Iris pigment epithelial cell (primary cell): ENCODE data around the gene SNX32.

Experiments used
- DNase-seq: peaks from one replicate; pipeline ENCODE4 v3.0.0-alpha.2; 2011; ENCODE audit warnings: low read depth

SNX32 gene

GRCh38 chr11:65868907-65869306 lies 35.1 kb downstream of the SNX32 start:
- DNase-seq, result no peak

- DNase-seq, result no peak
Measured at GRCh38 chr11:65869643-65870306, 36.0 kb downstream of the SNX32 start.

GRCh38 chr11:65870307-65870658 lies 36.5 kb downstream of the SNX32 start:
- no peak for DNase-seq

DNA sequence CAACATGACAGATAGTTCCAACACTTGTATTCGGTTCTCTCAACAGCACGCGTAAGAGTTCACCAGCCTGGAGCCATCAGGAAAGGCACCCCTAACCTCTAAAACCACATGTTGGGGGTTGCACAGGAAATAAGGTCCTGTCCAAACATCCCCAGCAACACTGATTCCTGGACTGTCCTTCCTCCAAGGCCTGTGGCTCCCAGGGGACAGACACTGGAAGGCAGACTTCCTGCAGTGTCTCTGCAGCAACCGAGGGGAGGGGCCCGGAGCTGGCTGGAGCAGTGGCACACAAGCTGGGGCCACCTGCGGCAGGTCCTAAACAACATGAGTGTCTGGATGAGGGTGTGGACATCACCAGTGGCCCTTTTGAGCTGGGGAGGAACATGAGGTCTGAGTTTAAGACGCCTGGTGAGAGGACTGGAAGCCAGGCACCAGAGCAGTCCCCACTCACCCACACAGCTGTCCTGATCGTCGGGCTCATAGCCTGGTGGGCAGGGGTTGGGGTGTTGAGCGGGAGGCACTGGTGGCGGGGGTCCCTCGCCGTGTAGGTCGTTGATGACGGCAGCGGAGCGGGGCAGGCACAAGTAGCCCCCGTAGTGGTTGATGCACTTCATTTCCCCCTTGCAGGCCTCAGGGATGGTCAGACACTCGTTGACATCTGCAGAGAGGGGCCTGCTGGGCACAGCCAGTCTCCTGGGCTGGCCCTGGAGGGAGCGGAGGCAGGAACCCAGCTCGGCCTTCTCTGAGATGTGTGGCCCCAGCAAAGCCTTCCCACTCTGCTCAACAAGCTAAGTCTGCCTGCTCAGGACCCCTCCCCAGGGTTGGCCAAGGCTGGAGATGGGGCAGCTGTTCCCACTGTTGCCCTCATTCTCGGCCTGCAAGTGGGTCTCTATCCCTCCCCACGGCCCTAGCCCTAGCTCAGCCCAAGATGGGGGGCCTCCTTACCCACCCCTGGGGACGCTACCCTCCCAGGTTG lies 37.2 kb downstream of the SNX32 start:
- no peak for DNase-seq

GRCh38 chr11:65871811-65872548 lies 38.2 kb downstream of the SNX32 start:
- DNase-seq, result peak; percentile 54

- DNase-seq, result peak; percentile 38
Measured at GRCh38 chr11:65872586-65873317, 39.0 kb downstream of the SNX32 start, which contains the start of gene EFEMP2. Gene EFEMP2, minus strand, starts transcription at chr11:65872800. Its CDS starts 446 bp downstream, at chr11:65872354.

GRCh38 chr11:65873318-65874156 lies 39.8 kb downstream of the SNX32 start:
- peak; percentile 91 for DNase-seq

GRCh38 chr11:65879617-65880016 lies 45.9 kb downstream of the SNX32 start, which contains the start of gene CTSW:
Gene CTSW, plus strand, starts transcription at chr11:65879837. Its CDS starts 18 bp downstream, at chr11:65879855.
- DNase-seq, result no peak

DNA sequence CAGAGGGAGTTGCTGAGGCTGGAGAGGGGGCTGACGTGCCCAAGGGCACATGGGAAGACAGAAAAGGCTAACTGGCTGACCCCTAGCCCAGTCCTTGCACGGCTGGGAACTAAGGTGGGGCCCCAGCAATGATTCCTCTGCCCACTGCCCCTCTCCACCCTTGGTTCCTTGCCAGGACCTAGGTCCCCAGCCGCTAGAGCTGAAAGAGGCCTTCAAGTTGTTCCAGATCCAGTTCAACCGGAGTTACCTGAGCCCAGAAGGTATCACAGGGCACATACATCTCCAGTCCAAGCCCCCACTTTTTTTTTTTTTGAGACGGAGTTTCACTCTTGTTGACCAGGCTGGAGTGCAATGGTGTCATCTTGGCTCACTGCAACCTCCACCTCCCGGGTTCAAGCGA lies 46.3 kb downstream of the SNX32 start:
- no peak for DNase-seq

- no peak for DNase-seq
Measured at GRCh38 chr11:65880844-65881421, 47.2 kb downstream of the SNX32 start.

DNA sequence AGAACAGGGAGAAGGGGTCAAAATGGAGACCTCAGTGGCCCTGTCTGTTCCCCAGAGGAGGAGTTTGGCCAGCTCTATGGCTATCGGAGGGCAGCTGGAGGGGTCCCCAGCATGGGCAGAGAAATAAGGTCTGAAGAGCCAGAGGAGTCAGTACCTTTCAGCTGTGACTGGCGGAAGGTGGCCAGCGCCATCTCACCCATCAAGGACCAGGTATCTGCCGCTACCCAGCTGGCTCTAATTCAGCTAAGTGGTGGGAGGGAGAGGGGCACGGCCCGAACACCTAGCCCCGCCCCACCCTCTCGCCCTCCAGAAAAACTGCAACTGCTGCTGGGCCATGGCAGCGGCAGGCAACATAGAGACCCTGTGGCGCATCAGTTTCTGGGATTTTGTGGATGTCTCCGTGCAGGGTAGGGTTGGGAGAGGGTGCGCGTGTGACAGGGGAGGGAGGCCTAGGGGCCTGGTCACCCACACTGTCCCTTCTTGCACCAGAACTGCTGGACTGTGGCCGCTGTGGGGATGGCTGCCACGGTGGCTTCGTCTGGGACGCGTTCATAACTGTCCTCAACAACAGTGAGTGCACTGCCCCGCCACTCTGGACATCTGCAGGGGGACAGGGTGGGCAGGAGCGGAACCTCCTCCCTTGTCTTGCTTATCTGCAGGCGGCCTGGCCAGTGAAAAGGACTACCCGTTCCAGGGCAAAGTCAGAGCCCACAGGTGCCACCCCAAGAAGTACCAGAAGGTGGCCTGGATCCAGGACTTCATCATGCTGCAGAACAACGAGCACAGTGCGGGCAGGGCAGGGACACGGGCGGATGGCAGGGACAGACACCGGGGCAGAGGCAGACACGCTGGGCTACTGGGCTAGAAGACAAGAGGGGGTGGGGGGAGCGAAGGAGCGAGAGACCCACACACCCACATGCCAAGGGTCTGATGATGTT lies 48.6 kb downstream of the SNX32 start:
- no peak for DNase-seq

- DNase-seq, result no peak
Measured at GRCh38 chr11:65883058-65883761, 49.4 kb downstream of the SNX32 start.

- no peak for DNase-seq
Measured at GRCh38 chr11:65883786-65884715, 50.3 kb downstream of the SNX32 start.

DNA sequence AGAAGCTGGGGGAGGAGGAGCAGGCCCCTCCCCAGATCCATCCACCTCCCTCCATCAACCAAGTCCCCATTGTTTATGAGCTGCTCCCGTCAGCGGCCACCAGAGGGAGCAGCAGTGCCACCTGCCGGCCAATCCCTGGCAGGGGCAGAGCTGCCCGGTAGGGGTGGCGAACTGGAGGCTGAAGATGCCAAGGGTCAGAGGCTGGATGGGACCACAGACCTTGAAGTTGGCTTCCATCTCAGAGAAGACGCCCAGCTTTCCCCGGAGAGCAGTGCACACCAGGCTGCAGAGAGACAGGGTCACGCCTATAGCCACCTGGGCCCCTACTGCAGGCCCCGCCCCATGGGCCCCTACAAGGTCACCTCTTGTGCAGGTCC lies 50.9 kb downstream of the SNX32 start:
- DNase-seq, result peak; percentile 56

GRCh38 chr11:65885231-65885630 lies 51.5 kb downstream of the SNX32 start:
- DNase-seq, result no peak

- DNase-seq, result no peak
Measured at GRCh38 chr11:65885808-65886536, 52.2 kb downstream of the SNX32 start.
